KBM-7 (cell line): ENCODE data around the gene ENDOG.
"Not testable (repeated sequence)": the region's sequence is repeated elsewhere in the genome, so short reads cannot be mapped to it uniquely, and the experiment has no call there.

ENCODE experiments used
- DNase-seq: peaks from one replicate; pipeline ENCODE4 v3.0.0-alpha.2; 2015
- in situ Hi-C: fragments of 300-500 bp; cut with MboI; formaldehyde crosslinking; loops from 2 replicates; pipeline ENCODE4 v1.14.3; 2020; ENCODE audit warnings: low sequenced_read_pairs, low pct_unique_long_range_greater_than_20kb, mixed read lengths

Gene ENDOG

DNA sequence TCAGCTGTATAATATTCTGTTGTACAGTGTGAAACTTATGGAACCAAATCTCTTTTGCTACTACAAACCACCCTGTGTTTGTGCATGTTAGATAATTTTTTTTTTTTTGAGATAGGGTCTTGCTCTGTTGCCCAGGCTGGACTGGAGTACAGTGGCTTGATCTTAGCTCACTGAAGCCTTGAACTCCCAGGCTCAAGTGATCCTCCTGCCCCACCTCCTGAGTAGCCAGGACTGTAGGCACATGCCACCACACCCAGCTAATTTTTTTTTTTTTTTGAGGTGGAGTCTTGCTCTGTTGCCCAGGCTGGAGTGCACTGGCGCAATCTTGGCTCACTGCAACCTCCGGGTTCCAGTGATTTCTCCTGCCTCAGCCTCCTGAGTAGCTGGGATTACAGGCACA, 23.3 kb upstream of the ENDOG start:
- in situ Hi-C loops, DNase-seq: not testable (repeated sequence)

DNA sequence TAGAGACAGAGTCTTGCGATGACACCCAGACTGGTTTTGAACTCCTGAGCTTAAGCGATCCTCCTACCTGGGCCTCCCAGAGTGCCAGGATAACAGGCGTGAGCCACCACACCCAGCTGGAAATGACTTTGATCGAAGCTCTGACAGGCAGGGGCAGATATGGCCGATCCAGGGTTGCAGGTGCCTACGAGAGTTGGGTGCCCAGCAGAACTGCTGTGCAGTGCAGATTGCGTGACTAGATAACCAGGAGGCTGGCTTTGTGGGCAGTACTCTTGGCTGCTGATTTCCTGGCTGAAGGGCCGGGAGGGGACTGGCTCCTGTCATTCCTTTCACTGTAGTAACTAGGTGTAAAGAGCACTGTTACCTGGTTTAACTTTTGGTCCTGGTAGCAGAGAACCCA, 19.4 kb upstream of the ENDOG start:
- no peak for DNase-seq
- in situ Hi-C loops: no loop called here

DNA sequence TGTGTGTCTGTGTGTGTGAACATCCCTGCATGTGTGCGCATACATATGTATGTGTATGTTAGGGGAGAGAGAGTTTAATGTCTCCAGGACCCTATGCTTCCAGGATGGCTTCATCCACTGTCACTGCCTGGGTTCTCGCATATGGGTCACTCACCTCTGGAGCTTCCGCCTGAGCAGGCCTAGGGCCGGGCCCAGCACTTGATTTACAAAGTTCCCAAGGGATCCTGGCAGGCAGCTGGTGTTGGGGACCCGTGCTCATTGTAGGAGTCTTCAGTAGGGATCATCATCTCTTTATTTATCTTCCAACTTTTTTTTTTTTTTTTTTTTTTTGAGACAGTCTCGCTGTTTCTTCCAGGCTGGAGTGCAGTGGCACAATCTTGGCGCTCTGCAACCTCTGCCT, 18.2 kb upstream of the ENDOG start:
- in situ Hi-C loops: no loop called here
- no peak for DNase-seq

DNA sequence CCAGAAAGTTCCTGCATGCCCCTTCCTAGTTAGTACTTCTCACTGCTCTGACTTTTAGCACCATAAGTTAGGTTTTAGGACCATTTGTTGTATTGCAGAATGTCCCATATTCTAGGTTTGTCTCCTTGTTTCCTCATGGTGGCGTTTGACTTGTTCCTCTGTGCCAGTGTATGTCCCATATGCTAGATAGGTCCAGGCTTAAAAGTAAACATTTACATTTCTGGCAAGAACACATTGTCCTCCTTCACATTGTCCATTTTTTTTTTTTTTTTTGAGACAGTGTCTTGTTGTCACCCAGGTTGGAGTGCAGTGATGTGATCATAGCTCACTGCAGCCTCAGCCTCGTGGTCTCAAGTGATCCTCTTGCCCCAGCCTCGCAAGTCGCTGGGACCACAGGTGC, 15.8 kb upstream of the ENDOG start:
- in situ Hi-C loops: no loop called here
- DNase-seq: no peak

- DNase-seq: no peak
- in situ Hi-C loops: no loop called here
These were observed 12.6 kb upstream of the ENDOG start for GRCh38 chr9:128805661-128806060.

- in situ Hi-C loops: no loop called here
- no peak for DNase-seq
These were observed 10.5 kb upstream of the ENDOG start for GRCh38 chr9:128807827-128808226.

- no peak for DNase-seq
- in situ Hi-C loops: no loop called here
These were observed 9.8 kb upstream of the ENDOG start for GRCh38 chr9:128808543-128808942.

DNA sequence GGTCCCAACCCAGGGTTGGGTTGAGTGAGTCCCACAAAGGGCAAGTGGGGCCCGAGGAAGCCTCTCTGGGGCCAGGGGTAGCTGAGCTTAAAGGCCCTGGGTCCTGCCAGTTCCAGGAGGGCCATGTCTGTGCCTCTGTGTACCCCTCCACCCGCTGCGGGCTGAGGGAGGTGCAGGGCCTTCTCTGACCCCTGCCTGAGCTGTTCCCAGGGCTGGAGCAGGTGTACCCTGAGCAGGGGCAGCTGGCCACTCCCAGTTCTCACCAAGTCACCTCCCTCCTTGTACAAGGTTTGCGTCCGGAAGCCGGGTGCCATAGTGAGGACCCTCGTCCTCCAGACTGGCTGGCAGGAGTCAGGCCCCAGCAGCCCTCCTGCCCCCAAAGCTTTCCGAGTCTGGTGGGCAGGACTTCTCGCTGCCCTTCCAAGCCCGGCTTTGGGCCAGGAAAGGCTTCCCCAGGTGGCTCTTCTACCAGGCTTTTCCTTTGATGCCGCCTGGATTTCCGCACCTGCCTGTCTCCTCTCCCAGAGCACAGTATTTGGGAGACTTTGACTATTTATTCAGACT, 9.2 kb upstream of the ENDOG start:
- in situ Hi-C loops: no loop called here
- DNase-seq: no peak

DNA sequence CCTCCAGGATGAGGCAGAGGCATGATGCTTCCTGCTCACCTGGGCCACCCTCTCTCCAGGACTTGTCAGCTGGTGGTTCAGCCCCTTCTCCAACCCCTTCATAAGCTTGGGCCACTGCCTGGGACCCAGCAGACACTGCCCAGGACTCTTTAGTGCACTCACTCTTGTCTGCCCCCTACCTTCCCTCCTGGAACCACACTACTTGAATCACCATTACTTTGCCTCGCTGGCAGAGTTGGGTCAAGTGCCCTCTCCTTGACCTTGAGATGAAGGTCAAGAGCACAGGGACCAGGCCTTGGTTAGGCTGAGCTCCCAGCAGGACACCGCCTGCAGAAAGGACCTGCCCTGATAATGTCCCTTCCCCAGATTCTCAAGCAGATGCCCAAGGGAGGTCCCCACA, 8.5 kb upstream of the ENDOG start:
- DNase-seq: no peak
- in situ Hi-C loops: no loop called here

- in situ Hi-C loops: no loop called here
- no peak for DNase-seq
These were observed 7.4 kb upstream of the ENDOG start for GRCh38 chr9:128810873-128811272.

GRCh38 chr9:128818839-128819715, 777 bp downstream of the ENDOG start:
- DNase-seq: peak; percentile 44
- in situ Hi-C loops: no loop called here

DNA sequence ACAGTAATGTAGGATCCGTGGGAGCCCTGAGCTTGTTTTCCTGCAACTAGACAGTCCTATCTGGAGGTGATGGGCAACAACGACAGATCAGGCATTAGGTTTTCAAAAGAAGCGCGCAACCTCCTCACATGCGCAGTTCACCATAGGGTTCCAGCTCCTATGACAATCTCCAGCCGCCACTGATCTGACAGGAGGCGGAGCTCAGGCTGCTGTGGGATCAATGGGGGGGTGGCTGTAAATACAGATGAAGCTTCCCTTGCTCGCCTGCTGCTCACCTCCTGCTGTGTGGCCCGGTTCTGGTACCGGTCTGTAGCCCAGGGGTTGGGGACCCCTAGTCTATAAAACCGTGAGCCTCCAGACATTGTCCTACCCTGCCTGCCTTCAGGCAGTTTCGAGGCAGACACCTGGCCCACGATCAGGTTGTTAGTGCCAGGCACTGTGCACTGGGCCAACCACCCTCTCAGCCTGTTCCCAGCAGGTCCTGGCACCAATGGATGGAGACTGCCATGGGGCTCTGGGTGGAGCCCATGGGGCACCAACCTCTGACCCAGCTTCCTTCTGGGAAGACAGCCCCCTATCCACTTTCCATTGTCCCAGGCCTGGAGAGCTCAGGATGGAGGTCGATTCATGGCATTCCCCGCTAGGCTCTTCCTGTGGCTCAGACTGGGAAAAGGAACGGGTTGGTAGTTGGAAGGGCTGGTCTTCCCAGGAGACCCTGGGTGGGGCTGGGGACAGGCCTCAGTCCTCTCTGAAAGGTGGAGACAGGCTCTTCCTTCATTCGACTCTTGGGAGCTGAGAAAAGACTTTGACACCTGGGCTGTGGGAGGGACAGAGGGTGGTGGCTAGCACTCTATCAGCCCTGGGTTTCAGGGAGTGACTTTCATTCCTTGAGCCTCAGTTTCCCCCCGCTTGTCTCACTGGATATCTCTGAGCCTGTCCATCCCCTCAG, 1.7 kb downstream of the ENDOG start:
- in situ Hi-C loops: no loop called here

DNA sequence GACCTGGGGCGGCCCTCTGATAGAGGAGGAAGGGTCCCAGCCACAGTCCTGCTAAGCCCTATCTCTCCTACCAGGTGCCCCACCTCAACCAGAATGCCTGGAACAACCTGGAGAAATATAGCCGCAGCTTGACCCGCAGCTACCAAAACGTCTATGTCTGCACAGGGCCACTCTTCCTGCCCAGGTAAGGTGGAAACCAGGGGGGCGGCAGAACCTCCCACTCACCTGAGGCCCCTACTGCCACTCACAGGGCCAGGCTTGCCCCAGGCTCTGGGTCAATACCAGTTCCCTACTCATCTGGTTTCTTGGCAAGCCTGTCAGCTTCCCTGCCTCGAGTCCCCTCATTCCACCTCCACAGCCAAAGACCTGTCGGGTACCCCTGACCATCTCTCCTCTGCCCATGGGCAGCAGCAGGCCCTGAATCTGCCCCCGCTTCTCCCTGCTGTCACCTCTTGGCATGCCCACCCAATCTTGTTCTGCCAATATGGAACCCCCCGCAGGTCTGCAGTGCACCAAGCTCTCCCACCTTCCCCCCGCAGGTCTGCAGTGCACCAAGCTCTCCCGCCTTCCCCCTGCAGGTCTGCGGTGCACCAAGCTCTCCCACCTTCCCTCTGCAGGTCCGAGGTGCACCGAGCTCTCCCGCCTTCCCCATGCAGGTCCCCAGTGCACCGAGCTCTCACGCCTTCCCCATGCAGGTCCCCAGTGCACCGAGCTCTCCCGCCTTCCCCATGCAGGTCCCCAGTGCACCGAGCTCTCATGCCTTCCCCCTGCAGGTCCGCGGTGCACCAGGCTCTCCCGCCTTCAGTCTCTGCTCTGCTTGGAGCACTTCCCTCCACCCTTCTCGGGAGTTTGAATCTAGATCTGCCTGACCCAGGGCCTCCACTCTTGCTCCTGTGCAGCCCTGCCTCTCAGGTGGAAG, 2.6 kb downstream of the ENDOG start:
- in situ Hi-C loops: no loop called here
- DNase-seq: no peak

More for the DNA sequence above, 1.7 kb downstream of the ENDOG start:
- DNase-seq: peak; percentile 28

GRCh38 chr9:128821584-128822406, 3.5 kb downstream of the ENDOG start:
- no peak for DNase-seq
- in situ Hi-C loops: no loop called here

GRCh38 chr9:128822407-128823042, 4.2 kb downstream of the ENDOG start:
- no peak for DNase-seq
- in situ Hi-C loops: no loop called here

DNA sequence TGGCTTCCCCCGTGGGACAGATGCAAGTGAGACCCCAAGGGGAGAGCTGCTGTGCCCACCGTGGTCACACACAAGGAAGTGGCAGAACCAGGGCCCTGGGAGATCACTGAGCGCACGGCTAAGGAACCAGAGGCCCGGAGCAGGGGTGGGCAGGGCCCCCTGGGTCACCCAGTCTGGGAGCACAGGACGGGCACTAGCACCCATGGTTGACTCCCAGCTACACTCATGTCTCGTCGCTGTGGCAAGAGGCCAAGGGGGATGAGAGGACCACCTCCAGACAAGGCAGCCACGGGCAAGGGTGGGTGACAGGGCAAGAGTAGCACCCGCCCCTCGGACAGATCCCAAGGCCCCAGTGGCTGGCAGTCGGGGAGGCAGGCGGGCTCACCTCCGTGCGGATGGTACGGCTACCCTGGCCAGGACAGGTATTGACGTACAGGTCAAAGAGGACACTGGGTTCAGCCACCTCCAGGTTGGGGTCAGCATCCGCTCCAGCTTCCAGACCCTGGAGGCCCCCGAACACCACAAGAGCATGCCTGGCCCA, 5.1 kb downstream of the ENDOG start:
- in situ Hi-C loops: no loop called here
- DNase-seq: no peak

DNA sequence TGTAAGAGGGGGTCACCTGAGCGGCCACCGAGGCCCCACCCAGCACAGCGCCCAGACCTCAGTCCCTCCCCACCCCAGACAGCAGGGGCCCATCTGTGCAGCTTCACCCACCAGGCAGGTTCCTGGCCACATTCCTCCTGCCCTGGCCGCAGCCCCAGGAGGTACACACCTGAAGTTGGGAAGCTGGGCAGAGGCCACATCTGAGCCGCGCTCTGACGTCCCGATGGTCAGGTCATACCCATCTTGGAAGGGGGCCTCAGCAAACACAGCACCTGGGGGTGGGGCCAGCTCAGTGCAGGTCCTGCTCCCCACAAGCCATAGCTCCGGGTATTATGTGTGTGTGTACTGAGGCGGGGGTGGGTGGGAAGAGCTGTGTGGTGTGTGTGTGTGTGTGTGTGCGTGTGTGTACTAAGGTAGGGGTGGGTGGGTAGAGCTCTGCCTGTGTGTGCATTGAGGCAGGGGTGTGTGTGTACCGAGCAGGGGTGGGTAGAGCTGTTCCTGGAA, 5.7 kb downstream of the ENDOG start:
- in situ Hi-C loops: no loop called here

More for the DNA sequence above, 5.7 kb downstream of the ENDOG start:
- no peak for DNase-seq
